Pulmonary artery endothelial cell (primary cell): ENCODE data around the gene EMC10. TPM values are rescaled to one million over a fixed set of nuclear protein-coding genes. Genes with fewer than 3 reads are reported as not detected.

Experiments
- total RNA-seq: library from RNA; depleted of rRNA; stranded (reverse); fragments of >200 nt; gene quantifications from 2 replicates; pipeline ENCODE4 v1.2.3, GENCODE V29; 2014

EMC10 gene
- total RNA-seq, 1 donor from 2014 or later: 74.2 TPM

Other genes starting within 250 kb of the EMC10 start
- under 0.01 and 0.11 TPM in 2 replicates for gene KCNC3, start 147.1 kb upstream of the EMC10 start, total RNA-seq
- gene NAPSA, start 110.9 kb upstream of the EMC10 start, total RNA-seq: under 0.01 and 0.11 TPM in 2 replicates
- 56.8 and 67.8 TPM in 2 replicates for gene NR1H2, start 100.0 kb upstream of the EMC10 start, total RNA-seq
- 82.0 and 88.6 TPM in 2 replicates for gene POLD1, start 92.2 kb upstream of the EMC10 start, total RNA-seq
- 0.04 TPM in 1 of 2 replicates, not detected in the other for gene SPIB, start 57.6 kb upstream of the EMC10 start, total RNA-seq
- not detected in 2 replicates for gene MYBPC2, start 43.6 kb upstream of the EMC10 start, total RNA-seq
- gene GARIN5A, start 341 bp downstream of the EMC10 start, total RNA-seq: not detected in 2 replicates
- 18.3 and 22.0 TPM in 2 replicates for gene JOSD2, start 34.7 kb downstream of the EMC10 start, total RNA-seq
- not detected in 2 replicates for gene ASPDH, start 37.4 kb downstream of the EMC10 start, total RNA-seq
- gene LRRC4B, start 91.9 kb downstream of the EMC10 start, total RNA-seq: 0.07 TPM in 1 of 2 replicates, not detected in the other
- gene SYT3, start 163.4 kb downstream of the EMC10 start, total RNA-seq: 0.04 TPM in 1 of 2 replicates, not detected in the other
- gene C19orf81, start 172.9 kb downstream of the EMC10 start, total RNA-seq: 0.59 and 0.63 TPM in 2 replicates
- 0.26 and 0.63 TPM in 2 replicates for gene SHANK1, start 243.3 kb downstream of the EMC10 start, total RNA-seq
- gene CLEC11A, start 246.9 kb downstream of the EMC10 start, total RNA-seq: 4.0 and 4.3 TPM in 2 replicates